Panc1 (cell line): ENCODE data around the gene ATP5MC2. TPM values are rescaled to one million over a fixed set of nuclear protein-coding genes. Genes with fewer than 3 reads are reported as not detected.
"Not testable (repeated sequence)": the region's sequence is repeated elsewhere in the genome, so short reads cannot be mapped to it uniquely, and the experiment has no call there.

ENCODE experiments used
- ATAC-seq: fragments of 200-7000 bp; cut with Tn5 transposase; 2 replicates; pipeline ENCODE4 v1.9.1; 2020; ENCODE audit warnings: mild to moderate bottlenecking, moderate library complexity
- BruUV-seq: library from RNA; stranded (reverse); fragments of 400-500 nt; replicated peaks from 2 replicates; lab custom pipeline; 2021; lab: Mats Ljungman, UMichigan
- CTCF ChIA-PET: fragments of 300-600 bp; sonication (Branson Sonifier 250); formaldehyde crosslinking; loops from one replicate; lab custom pipeline; 2022; ENCODE audit warnings: antibody characterized with exemption; lab: Charles Lee
- POLR2A ChIA-PET: fragments of 300-600 bp; sonication (Branson Sonifier 250); formaldehyde crosslinking; loops from one replicate; lab custom pipeline; 2022; ENCODE audit warnings: antibody characterized with exemption; lab: Charles Lee
- DNase-seq: peaks from one replicate; pipeline ENCODE4 v3.0.0-alpha.2; 2010; ENCODE audit warnings: low read depth, low spot score
- H3K27ac ChIP-seq: 2 replicates; pipeline ENCODE4 v1.5.1; 2011; ENCODE audit warnings: mild to moderate bottlenecking, low read length, inconsistent platforms
- H3K27me3 ChIP-seq: fragments of 200-500 bp; sonication (Bioruptor generic); 2 replicates; pipeline ENCODE4 v1.6.0; 2014; ENCODE audit warnings: low read length, inconsistent platforms; ENCODE audit not compliant: control insufficient read depth, insufficient read depth
- H3K36me3 ChIP-seq: fragments of 200-500 bp; sonication (Bioruptor generic); 2 replicates; pipeline ENCODE4 v1.5.1; 2014; ENCODE audit warnings: inconsistent platforms, mild to moderate bottlenecking, low read length, moderate library complexity; ENCODE audit not compliant: control insufficient read depth, insufficient read depth
- H3K4me1 ChIP-seq: 2 replicates; pipeline ENCODE4 v1.5.1; 2011; ENCODE audit warnings: inconsistent platforms, mild to moderate bottlenecking, low read length, moderate library complexity; ENCODE audit not compliant: control insufficient read depth, insufficient read depth
- H3K4me3 ChIP-seq, 2 experiments: 2 replicates each; pipeline ENCODE4 v1.5.1; 2011 to 2012; ENCODE audit warnings: low read depth in 2 of 2, low read length in 2 of 2, mild to moderate bottlenecking in 2 of 2, inconsistent platforms in 1 of 2, moderate library complexity in 1 of 2
- H3K9me3 ChIP-seq: fragments of 200-500 bp; sonication (Bioruptor generic); 2 replicates; pipeline ENCODE4 v1.5.1; 2014; ENCODE audit warnings: low read depth, mild to moderate bottlenecking, inconsistent platforms, low read length, moderate library complexity; ENCODE audit not compliant: control insufficient read depth, insufficient read depth
- POLR2AphosphoS5 ChIP-seq: IDR thresholded peaks from 2 replicates; pipeline ENCODE4 v1.6.1; 2012; ENCODE audit warnings: mild to moderate bottlenecking, low read depth, low read length, moderate library complexity
- REST ChIP-seq, 2 experiments: IDR thresholded peaks; 2 replicates each; pipeline ENCODE4 v1.6.1; 2011 to 2012; ENCODE audit warnings: low read depth in 2 of 2, control low read depth in 1 of 2, low read length in 1 of 2, mild to moderate bottlenecking in 1 of 2, moderate library complexity in 1 of 2; ENCODE audit not compliant: insufficient read depth in 1 of 2
- SIN3A ChIP-seq: IDR thresholded peaks from 2 replicates; pipeline ENCODE4 v1.6.1; 2012; ENCODE audit warnings: low read depth, mild to moderate bottlenecking, low read length, moderate library complexity, borderline replicate concordance; ENCODE audit not compliant: insufficient read depth
- TCF7L2 ChIP-seq: IDR thresholded peaks from 2 replicates; pipeline ENCODE4 v1.6.1; 2011; ENCODE audit warnings: mild to moderate bottlenecking, low read depth, low read length, inconsistent platforms
- in situ Hi-C: cut with HindIII; loops from 2 replicates; pipeline ENCODE4 v1.10.0; 2016; ENCODE audit warnings: low sequenced_read_pairs, low pct_unique_long_range_greater_than_20kb
- intact Hi-C: fragments of 100-400 bp; cut with micrococcal nuclease; formaldehyde crosslinking; loops from one replicate; pipeline ENCODE4 v1.10.0; 2022; ENCODE audit not compliant: unreplicated experiment
- total RNA-seq: library from RNA; stranded (reverse); gene quantifications from one replicate; pipeline ENCODE4 v1.2.1, GENCODE V29; 2021; ENCODE audit not compliant: unreplicated experiment
- TF ChIP-seq, protein P1 (sequence below): fragments of 450-650 bp; IDR thresholded peaks from 2 replicates; pipeline ENCODE4 v1.5.1; 2017; ENCODE audit warnings: mild to moderate bottlenecking

Gene ATP5MC2
- total RNA-seq, 1 experiment from 2014 or later: 290 TPM

- intact Hi-C loops (no loop called here), in situ Hi-C loops (no loop called here)
- Histone ChIP-seq H3K9me3 (no peaks in the 10 kb centered on the region), H3K27me3 (no peaks in the 10 kb centered on the region), H3K36me3 (no peaks in the 10 kb centered on the region), H3K4me3 (no peak overlapping the region), H3K4me1 (peaks cover 19% of the 10 kb centered on the region), H3K27ac (no peak overlapping the region)
- CTCF ChIA-PET: no interaction called here
- BruUV-seq: no TSS peak
- ATAC-seq (no peak), DNase-seq (no peak)
- POLR2A ChIA-PET: no interaction called here
- TF ChIP-seq POLR2AphosphoS5 (no peak), SIN3A (no peak)
These were observed 22.3 kb downstream of the ATP5MC2 start for GRCh38 chr12:53653595-53653994.

DNA sequence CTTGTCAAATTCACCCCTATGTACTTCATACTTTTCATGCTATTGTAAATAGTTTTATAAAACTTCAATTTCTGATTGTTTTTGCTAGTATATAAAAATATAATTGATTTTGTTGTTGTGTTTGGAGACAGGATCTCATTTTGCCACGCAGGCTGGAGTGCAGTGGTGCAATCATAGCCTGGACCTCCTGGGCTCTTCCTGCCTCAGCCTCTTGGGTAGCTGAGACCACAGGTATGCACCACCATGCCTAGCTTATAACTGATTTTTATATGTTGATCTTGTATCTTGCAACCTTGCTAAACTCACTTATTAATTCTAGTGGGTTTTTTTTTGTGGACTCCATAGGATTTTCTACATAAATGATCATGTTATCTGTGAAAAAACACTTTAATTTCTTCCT, 23.5 kb downstream of the ATP5MC2 start:
- TF ChIP-seq REST (IDR thresholded peaks at IDR 0.05; ENCODE audit: insufficient read depth in 1 of 2, low read depth in 2 of 2, low read length in 1 of 2) (no peak), POLR2AphosphoS5 (no peak), TCF7L2 (no peak), SIN3A (no peak)
- TF ChIP-seq, protein P1, sequence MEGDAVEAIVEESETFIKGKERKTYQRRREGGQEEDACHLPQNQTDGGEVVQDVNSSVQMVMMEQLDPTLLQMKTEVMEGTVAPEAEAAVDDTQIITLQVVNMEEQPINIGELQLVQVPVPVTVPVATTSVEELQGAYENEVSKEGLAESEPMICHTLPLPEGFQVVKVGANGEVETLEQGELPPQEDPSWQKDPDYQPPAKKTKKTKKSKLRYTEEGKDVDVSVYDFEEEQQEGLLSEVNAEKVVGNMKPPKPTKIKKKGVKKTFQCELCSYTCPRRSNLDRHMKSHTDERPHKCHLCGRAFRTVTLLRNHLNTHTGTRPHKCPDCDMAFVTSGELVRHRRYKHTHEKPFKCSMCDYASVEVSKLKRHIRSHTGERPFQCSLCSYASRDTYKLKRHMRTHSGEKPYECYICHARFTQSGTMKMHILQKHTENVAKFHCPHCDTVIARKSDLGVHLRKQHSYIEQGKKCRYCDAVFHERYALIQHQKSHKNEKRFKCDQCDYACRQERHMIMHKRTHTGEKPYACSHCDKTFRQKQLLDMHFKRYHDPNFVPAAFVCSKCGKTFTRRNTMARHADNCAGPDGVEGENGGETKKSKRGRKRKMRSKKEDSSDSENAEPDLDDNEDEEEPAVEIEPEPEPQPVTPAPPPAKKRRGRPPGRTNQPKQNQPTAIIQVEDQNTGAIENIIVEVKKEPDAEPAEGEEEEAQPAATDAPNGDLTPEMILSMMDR: no peak
- ChIA-PET CTCF (no interaction called here), POLR2A (no interaction called here)
- intact Hi-C loops: no loop called here
- Histone ChIP-seq H3K27me3 (no peaks in the 10 kb centered on the region), H3K27ac (no peak overlapping the region), H3K9me3 (no peaks in the 10 kb centered on the region), H3K4me3 (no peak overlapping the region), H3K4me1 (peaks cover 8% of the 10 kb centered on the region), H3K36me3 (no peaks in the 10 kb centered on the region)
- ATAC-seq: no peak
- no peak for DNase-seq
- no TSS peak for BruUV-seq
- in situ Hi-C loops: no loop called here

GRCh38 chr12:53651737-53652136, 24.1 kb downstream of the ATP5MC2 start:
- ChIA-PET POLR2A (no interaction called here), CTCF (no interaction called here)
- ATAC-seq (no peak), DNase-seq (no peak)
- Histone ChIP-seq H3K9me3 (no peaks in the 10 kb centered on the region), H3K27ac (no peak overlapping the region), H3K27me3 (no peaks in the 10 kb centered on the region), H3K4me1 (peaks cover 3% of the 10 kb centered on the region; the same call in 1 of the 2 replicates), H3K36me3 (no peaks in the 10 kb centered on the region), H3K4me3 (no peak overlapping the region)
- no peak for TF ChIP-seq SIN3A
- TF ChIP-seq, protein P1: no peak
- TF ChIP-seq REST (IDR thresholded peaks at IDR 0.05; ENCODE audit: insufficient read depth in 1 of 2, low read depth in 2 of 2, low read length in 1 of 2): no peak
- TF ChIP-seq TCF7L2: no peak
- TF ChIP-seq POLR2AphosphoS5: no peak
- intact Hi-C loops: no loop called here
- BruUV-seq: no TSS peak
- in situ Hi-C loops: no loop called here

DNA sequence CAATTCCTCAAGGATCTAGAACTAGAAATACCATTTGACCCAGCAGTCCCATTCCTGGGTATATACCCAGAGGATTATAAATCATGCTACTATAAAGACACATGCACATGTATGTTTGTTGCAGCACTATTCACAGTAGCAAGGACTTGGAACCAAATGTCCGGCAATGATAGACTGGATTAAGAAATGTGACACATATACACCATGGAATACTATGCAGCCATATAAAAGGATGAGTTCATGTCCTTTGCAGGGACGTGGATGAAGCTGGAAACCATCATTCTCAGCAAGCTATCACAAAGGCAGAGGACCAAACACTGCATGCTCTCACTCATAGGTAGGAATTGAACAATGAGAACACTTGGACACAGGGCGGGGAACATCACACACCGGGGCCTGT, 29.6 kb downstream of the ATP5MC2 start:
- not testable (repeated sequence) for BruUV-seq

More for the DNA sequence above, 29.6 kb downstream of the ATP5MC2 start:
- DNase-seq, H3K4me1 ChIP-seq, in situ Hi-C loops, H3K9me3 ChIP-seq, CTCF ChIA-PET, H3K4me3 ChIP-seq, H3K36me3 ChIP-seq, H3K27me3 ChIP-seq, H3K27ac ChIP-seq, POLR2A ChIA-PET, intact Hi-C loops, ATAC-seq: not testable (repeated sequence)
